HEK293T (cell line): ENCODE results near the gene ESR1.
"Not testable (repeated sequence)": the region's sequence is repeated elsewhere in the genome, so short reads cannot be mapped to it uniquely, and the experiment has no call there.

Source experiments
- BHLHE40 ChIP-seq: fragments of 450-650 bp; IDR thresholded peaks from 2 replicates; pipeline ENCODE4 v1.6.1; 2016; ENCODE audit warnings: mild to moderate bottlenecking, moderate library complexity, borderline replicate concordance
- ELF4 ChIP-seq: fragments of 450-650 bp; IDR thresholded peaks from 2 replicates; pipeline ENCODE4 v1.6.1; 2017; ENCODE audit warnings: antibody characterized with exemption
- FOXA1 ChIP-seq: fragments of 450-650 bp; IDR thresholded peaks from 2 replicates; pipeline ENCODE4 v1.6.1; 2016; ENCODE audit warnings: mild to moderate bottlenecking
- FOXK2 ChIP-seq: fragments of 450-650 bp; IDR thresholded peaks from 2 replicates; pipeline ENCODE4 v1.6.1; 2016; ENCODE audit warnings: mild to moderate bottlenecking
- FOXM1 ChIP-seq: fragments of 450-650 bp; IDR thresholded peaks from 2 replicates; pipeline ENCODE4 v1.6.1; 2017; ENCODE audit warnings: mild to moderate bottlenecking, borderline replicate concordance
- HDGF ChIP-seq: fragments of 450-650 bp; IDR thresholded peaks from 2 replicates; pipeline ENCODE4 v1.6.1; 2017; ENCODE audit warnings: antibody characterized with exemption, borderline replicate concordance
- L3MBTL2 ChIP-seq: fragments of 450-650 bp; conservative IDR thresholded peaks from 2 replicates; pipeline ENCODE4 v1.6.1; 2016; ENCODE audit warnings: mild to moderate bottlenecking
- LEF1 ChIP-seq: fragments of 450-650 bp; IDR thresholded peaks from 2 replicates; pipeline ENCODE4 v1.6.1; 2017; ENCODE audit warnings: mild to moderate bottlenecking, borderline replicate concordance
- SP1 ChIP-seq: fragments of 450-650 bp; IDR thresholded peaks from 2 replicates; pipeline ENCODE4 v1.6.1; 2017
- SUZ12 ChIP-seq: fragments of 450-650 bp; IDR thresholded peaks from 2 replicates; pipeline ENCODE4 v1.6.1; 2016; ENCODE audit warnings: mild to moderate bottlenecking
- TARDBP ChIP-seq: fragments of 450-650 bp; IDR thresholded peaks from 2 replicates; pipeline ENCODE4 v1.6.1; 2016
- TF ChIP-seq, protein P1 (sequence below): fragments of 450-650 bp; IDR thresholded peaks from 2 replicates; pipeline ENCODE4 v1.6.1; 2016

DNA sequence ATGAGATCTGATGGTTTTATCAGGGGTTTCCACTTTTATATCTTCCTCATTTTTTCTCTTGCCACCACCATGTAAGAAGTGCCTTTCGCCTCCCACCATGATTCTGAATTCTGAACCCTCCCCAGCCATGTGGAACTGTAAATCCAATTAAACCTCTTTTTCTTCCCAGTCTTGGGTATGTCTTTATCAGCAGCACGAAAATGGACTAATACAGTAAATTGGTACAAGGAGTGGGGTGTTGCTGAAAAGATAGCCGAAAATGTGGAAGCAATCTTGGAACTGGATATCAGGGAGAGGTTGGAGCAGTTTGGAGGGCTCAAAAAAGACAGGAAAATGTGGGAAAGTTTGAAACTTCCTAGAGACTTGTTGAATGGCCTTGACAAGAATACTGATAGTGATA, 268.8 kb downstream of the ESR1 start:
- not testable (repeated sequence) for TF ChIP-seq FOXM1, SP1, BHLHE40, FOXK2, ELF4, SUZ12, FOXA1, LEF1, TARDBP, HDGF, L3MBTL2
- TF ChIP-seq, protein P1, sequence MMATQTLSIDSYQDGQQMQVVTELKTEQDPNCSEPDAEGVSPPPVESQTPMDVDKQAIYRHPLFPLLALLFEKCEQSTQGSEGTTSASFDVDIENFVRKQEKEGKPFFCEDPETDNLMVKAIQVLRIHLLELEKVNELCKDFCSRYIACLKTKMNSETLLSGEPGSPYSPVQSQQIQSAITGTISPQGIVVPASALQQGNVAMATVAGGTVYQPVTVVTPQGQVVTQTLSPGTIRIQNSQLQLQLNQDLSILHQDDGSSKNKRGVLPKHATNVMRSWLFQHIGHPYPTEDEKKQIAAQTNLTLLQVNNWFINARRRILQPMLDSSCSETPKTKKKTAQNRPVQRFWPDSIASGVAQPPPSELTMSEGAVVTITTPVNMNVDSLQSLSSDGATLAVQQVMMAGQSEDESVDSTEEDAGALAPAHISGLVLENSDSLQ, result not testable (repeated sequence)
